Measurements from ENCODE around the gene FTO.

FTO gene

DNA sequence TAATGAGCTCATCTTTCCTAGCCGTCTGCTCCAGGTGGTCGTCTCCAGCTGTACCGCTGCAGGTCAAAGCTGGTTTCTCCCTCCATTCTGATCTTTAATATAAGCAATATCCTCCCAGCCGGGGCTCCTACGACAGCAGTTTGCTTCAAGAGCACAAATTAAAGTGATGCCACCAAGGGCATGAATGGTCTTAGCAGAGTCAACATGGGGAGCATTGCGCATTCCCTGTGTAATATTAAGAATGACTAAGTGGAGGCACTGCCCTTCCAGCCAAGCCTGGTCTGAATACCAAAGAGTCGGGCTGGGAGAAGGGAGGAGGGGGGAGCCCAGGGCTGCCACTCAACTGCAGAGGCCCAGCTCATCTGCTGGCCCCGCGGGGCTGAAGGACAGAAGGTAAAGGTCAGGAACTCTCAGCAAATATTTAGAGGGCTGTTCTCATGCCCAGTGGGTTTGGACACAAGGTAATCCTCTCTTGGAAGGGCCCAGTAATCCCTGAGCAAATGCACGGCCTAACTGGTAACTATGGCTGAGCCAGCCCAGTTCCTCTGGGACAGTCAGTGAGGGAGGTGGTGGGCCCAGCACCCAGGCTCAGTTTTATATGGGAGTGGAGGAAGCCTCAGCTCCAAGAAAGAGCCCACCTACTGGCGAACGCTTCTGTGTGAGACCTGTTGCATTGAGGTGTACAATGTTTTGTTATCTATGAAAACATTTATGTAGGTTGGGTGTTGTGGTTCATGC lies 461.4 kb downstream of the FTO start:
- Histone ChIP-seq H3K4me3 (ENCODE audit: low read length) (no peak overlapping the region), H3K9me2 (replicated peaks; ENCODE audit: insufficient read depth, low read length) (no peaks in the 10 kb centered on the region), H3K4me1 (ENCODE audit: low read length) (no peaks in the 10 kb centered on the region), H3K27me3 (replicated peaks; ENCODE audit: insufficient read depth, low read length) (no peaks in the 10 kb centered on the region), H3K27ac (ENCODE audit: low read length) (no peak overlapping the region), H3F3A (ENCODE audit: insufficient read depth, low read length) (no peaks in the 10 kb centered on the region), H3K9ac (ENCODE audit: low read length) (no peak overlapping the region), H3K79me2 (ENCODE audit: low read length) (no peaks in the 10 kb centered on the region), H4K20me1 (ENCODE audit: insufficient read depth, low read length) (no peaks in the 10 kb centered on the region), H3K36me3 (replicated peaks; ENCODE audit: insufficient read depth, low read length) (no peaks in the 10 kb centered on the region), H3K9me3 (replicated peaks; ENCODE audit: insufficient read depth, low read length) (no peaks in the 10 kb centered on the region), H3K4me2 (ENCODE audit: low read depth, low read length) (no peak overlapping the region), H2AFZ (ENCODE audit: low read length) (no peak overlapping the region)
- no peak for DNase-seq
- TF ChIP-seq EZH2 (optimal IDR thresholded peaks at IDR 0.05; ENCODE audit: low read depth, low read length) (no peak), EZH2phosphoT487 (IDR thresholded peaks at IDR 0.05; ENCODE audit: low read length) (no peak)
- TF ChIP-seq, protein P1, sequence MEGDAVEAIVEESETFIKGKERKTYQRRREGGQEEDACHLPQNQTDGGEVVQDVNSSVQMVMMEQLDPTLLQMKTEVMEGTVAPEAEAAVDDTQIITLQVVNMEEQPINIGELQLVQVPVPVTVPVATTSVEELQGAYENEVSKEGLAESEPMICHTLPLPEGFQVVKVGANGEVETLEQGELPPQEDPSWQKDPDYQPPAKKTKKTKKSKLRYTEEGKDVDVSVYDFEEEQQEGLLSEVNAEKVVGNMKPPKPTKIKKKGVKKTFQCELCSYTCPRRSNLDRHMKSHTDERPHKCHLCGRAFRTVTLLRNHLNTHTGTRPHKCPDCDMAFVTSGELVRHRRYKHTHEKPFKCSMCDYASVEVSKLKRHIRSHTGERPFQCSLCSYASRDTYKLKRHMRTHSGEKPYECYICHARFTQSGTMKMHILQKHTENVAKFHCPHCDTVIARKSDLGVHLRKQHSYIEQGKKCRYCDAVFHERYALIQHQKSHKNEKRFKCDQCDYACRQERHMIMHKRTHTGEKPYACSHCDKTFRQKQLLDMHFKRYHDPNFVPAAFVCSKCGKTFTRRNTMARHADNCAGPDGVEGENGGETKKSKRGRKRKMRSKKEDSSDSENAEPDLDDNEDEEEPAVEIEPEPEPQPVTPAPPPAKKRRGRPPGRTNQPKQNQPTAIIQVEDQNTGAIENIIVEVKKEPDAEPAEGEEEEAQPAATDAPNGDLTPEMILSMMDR (IDR thresholded peaks at IDR 0.05; ENCODE audit: low read length) = no peak

GRCh38 chr16:54165912-54166865 lies 462.2 kb downstream of the FTO start:
- DNase-seq = no peak
- no peaks in the 10 kb centered on the region for H3K9me2 ChIP-seq (replicated peaks; ENCODE audit: insufficient read depth, low read length)
- no peaks in the 10 kb centered on the region for H4K20me1 ChIP-seq (ENCODE audit: insufficient read depth, low read length)
- TF ChIP-seq, protein P1 (IDR thresholded peaks at IDR 0.05; ENCODE audit: low read length) = no peak
- TF ChIP-seq EZH2 (optimal IDR thresholded peaks at IDR 0.05; ENCODE audit: low read depth, low read length) = no peak
- TF ChIP-seq EZH2phosphoT487 (IDR thresholded peaks at IDR 0.05; ENCODE audit: low read length) = no peak
- H3K79me2 ChIP-seq (ENCODE audit: low read length) = no peaks in the 10 kb centered on the region
- no peak overlapping the region for H2AFZ ChIP-seq (ENCODE audit: low read length)
- H3K9ac ChIP-seq (ENCODE audit: low read length) = no peak overlapping the region
- no peaks in the 10 kb centered on the region for H3K36me3 ChIP-seq (replicated peaks; ENCODE audit: insufficient read depth, low read length)
- H3K4me3 ChIP-seq (ENCODE audit: low read length) = no peak overlapping the region
- no peaks in the 10 kb centered on the region for H3F3A ChIP-seq (ENCODE audit: insufficient read depth, low read length)
- H3K9me3 ChIP-seq (replicated peaks; ENCODE audit: insufficient read depth, low read length) = no peaks in the 10 kb centered on the region
- H3K27ac ChIP-seq (ENCODE audit: low read length) = no peak overlapping the region
- no peak overlapping the region for H3K4me2 ChIP-seq (ENCODE audit: low read depth, low read length)
- no peaks in the 10 kb centered on the region for H3K4me1 ChIP-seq (ENCODE audit: low read length)
- H3K27me3 ChIP-seq (replicated peaks; ENCODE audit: insufficient read depth, low read length) = no peaks in the 10 kb centered on the region

GRCh38 chr16:54169112-54169511 lies 465.2 kb downstream of the FTO start:
- H3K27ac ChIP-seq (ENCODE audit: low read length) = no peak overlapping the region
- no peak for DNase-seq
- H3K4me3 ChIP-seq (ENCODE audit: low read length) = no peak overlapping the region
- no peaks in the 10 kb centered on the region for H3K27me3 ChIP-seq (replicated peaks; ENCODE audit: insufficient read depth, low read length)
- no peaks in the 10 kb centered on the region for H3K9me2 ChIP-seq (replicated peaks; ENCODE audit: insufficient read depth, low read length)
- H3K4me1 ChIP-seq (ENCODE audit: low read length) = no peaks in the 10 kb centered on the region
- H3K79me2 ChIP-seq (ENCODE audit: low read length) = no peaks in the 10 kb centered on the region
- H3K36me3 ChIP-seq (replicated peaks; ENCODE audit: insufficient read depth, low read length) = no peaks in the 10 kb centered on the region
- no peaks in the 10 kb centered on the region for H4K20me1 ChIP-seq (ENCODE audit: insufficient read depth, low read length)
- H2AFZ ChIP-seq (ENCODE audit: low read length) = no peak overlapping the region
- H3F3A ChIP-seq (ENCODE audit: insufficient read depth, low read length) = no peaks in the 10 kb centered on the region
- no peak overlapping the region for H3K4me2 ChIP-seq (ENCODE audit: low read depth, low read length)
- H3K9me3 ChIP-seq (replicated peaks; ENCODE audit: insufficient read depth, low read length) = no peaks in the 10 kb centered on the region
- TF ChIP-seq, protein P1 (IDR thresholded peaks at IDR 0.05; ENCODE audit: low read length) = no peak
- TF ChIP-seq EZH2phosphoT487 (IDR thresholded peaks at IDR 0.05; ENCODE audit: low read length) (no peak), EZH2 (optimal IDR thresholded peaks at IDR 0.05; ENCODE audit: low read depth, low read length) (no peak)
- H3K9ac ChIP-seq (ENCODE audit: low read length) = no peak overlapping the region
